ENCODE results near the gene KRT33A.

DNA sequence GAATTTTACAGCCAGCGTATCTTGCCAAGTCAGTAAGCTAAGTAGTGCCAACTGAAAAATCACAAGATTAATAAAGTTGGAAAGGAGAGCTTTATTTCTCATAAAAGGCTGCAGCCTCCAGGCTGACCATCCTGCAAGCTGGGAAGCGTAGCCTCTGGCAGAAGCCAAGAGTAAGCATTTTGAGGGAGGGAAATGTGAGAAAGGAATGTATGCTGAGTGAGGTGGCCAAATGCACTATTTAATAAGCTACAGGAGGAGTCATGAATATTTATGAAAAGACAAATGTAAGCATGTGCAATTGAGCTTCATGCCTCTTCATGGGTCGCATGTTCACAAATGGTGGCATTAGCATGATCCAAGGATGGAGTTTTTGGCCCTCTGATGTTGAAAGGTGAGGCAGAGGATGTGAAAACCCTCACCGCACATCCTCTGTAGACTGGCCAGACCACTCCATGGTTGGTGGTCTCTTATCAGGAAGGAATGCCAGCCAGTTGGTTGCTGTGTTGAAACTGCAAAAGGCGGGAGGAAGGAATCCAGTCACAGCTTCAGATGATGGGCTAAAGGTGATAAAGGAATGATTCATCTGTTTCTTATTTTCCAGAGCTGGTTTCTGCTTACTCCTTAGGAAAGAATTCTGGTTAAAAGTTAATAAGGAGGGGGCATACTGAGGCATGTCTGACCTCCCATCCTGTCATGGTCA, 9.8 kb upstream of the KRT33A start:
- TF ChIP-seq POLR2A (IDR thresholded peaks at IDR 0.05; ENCODE audit: low read depth, low read length) (no peak), POLR2AphosphoS5 (IDR thresholded peaks at IDR 0.05; ENCODE audit: low read depth, low read length) (no peak)

Measured in GM12892 (cell line).